ENCODE results near the gene ACYP1.

ACYP1 gene

DNA sequence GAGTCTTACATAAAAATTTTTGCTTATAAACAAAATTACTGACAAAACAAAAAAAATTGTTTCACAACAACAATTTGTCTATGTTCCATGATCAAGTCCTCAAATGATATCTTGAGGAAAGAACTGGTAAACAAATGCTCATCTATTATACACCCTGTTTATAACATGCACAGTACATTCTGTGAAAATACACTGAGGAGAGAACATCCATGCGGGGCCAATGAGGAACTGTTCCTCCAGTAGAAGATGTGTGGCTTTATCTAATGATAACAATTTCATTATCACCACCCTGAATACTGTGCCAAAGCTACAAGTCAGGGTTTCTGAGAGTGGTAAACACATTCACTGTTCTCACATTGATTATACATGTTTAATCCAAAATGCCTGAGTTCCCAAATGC, 23.3 kb downstream of the ACYP1 start:
- DNase-seq (ENCODE audit: low spot score), result no peak

DNA sequence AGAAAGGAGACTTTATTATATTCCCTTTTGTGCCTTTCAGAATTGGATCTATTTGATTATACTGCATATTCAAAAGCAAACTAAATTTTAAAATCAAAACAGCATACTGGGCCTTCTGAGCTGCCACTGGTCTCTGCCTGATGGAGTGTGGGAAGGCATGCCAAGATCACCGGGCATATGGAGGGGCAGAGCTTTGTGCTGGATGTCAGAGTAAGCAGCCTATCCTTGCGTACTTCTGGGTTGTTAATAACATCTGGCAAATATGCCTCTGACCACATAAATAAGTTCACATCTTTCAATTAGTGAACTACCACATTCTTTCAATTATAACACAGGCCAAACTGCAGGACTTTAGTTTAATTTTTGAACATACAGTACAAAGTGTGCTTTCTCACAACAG, 30.9 kb downstream of the ACYP1 start:
- no peak for DNase-seq (ENCODE audit: low spot score)

DNA sequence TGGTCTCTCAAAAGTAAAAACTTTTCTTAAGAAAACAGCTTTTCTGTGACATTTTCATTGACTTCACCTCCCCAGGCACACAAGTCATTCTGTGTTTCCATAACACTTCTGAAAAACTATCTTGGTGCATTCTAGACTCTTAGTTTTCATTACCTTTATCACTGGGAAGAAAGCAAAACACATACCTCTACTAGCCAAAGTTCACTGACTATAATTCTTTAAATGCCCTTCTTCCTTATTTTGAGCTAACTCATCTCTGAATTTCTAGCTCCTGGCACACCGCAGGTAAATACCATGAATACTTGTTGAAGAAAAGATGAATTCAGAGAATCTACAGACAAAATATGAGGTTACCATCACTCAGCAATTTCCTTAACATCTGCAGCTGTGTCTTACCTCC, 33.7 kb downstream of the ACYP1 start:
- DNase-seq (ENCODE audit: low spot score), result no peak

DNA sequence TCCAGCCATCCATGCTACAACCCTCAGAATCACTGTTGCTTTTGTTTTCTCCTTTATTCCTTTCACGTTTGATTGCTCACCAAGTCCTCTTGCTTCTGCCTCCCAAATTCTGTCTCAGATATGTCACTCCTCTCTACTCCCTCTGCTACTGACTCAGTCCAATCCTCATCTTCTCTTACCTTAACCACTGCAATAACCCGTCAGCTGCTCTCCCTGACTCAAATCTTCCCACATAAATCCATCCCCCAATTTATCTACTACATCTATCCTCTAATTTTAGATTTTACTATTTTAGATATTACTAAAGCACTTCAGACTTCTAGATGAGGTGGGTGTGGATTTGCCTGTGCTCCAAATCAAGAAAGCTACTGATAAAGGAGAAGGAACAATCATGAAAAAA, 37.9 kb downstream of the ACYP1 start:
- DNase-seq (ENCODE audit: low spot score), result no peak

DNA sequence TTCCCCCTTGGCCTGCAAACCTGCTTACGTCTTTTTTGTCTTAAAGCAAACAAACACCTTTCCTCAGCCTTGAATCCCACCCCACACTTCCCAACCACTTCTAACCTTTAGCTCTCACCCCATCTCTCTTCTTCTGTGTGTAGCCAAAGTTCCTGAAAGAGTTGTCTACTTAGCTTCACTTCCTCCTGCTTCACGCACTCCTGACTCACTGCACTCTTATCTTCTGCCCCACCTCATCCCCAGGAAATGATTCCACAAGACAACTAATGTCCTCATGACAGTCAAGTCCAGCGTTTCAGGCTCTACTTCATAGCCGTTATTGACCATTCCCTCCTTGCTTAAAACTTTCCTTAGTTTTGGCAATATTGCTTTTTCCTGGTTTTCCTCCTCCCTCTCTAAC, 38.7 kb downstream of the ACYP1 start:
- no peak for DNase-seq (ENCODE audit: low spot score)

DNA sequence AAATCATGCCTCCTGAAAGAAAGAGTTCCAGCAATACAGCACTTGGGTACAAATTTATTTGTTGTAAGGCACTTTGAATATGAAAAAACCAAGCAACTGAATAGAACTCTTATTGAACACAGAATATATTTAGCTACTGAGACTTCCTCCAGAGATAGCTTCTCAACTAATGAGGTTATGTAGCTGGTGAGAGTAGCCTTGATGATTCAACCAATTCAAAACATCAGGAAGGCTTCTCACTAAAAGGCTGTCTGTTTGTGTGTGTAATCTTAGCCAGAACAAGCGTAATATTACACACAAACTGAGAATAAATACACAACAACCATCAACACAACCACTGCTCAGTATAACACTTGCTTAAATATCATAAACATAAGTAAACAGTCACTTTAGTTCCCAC, 40.7 kb downstream of the ACYP1 start:
- no peak for DNase-seq (ENCODE audit: low spot score)

DNA sequence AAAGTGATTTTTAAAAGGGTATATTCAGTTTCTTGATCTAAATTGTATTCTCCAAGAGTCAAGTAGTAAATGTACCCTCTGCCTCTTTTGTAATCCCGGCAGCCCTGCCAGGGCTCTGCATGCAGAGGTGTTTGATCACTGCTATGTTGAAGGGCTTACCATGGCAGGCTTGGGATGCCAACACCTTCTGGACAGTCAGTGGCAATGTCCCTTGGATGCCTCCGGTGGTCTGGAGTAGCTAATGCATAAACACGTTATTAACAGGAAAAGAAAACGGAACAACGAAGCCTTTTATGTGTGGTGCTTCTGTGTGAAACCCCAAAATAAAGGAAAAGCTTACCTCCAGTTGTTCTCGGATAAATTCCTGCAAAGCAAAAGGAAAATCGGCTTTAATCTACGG, 41.2 kb downstream of the ACYP1 start:
- no peak for DNase-seq (ENCODE audit: low spot score)

DNA sequence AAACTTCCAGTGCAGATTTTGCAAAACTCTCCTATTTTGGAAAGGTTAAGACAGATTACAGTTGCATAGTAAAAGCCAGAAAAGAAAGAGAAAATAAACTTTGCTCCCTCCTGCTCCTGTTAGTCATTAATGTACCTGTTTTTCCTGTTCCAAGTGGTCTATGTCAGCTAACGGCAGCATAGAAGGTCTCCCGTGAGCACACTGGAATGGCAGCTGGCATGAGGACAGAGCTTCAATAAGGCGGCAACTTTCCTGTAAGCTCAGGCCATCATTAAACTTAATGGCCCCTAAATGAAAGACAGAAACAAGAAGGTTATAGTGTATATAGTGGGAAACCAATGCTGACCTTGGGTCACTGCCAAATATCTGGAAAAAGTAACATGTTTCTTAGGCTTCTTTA, 45.1 kb downstream of the ACYP1 start:
- DNase-seq (ENCODE audit: low spot score), result no peak

DNA sequence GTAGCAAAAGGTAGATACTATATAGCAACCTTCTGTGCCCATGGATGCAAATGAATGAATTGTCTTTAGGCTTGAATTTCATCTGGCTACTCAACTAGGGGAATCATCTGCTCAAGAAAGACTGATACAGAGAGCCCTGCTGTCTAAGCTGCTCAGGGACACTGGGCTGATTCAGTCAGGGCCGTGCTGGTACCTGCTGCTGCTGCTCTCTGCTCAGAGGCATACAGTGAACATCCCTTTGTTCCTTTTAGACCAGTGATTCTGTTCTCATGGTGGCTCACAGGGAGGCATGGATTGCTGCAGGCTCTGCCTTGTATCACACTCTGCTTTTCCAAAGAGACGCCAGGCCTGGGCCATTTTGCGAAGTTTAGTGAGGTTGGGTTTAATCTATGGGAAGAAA, 47.0 kb downstream of the ACYP1 start:
- peak; percentile 57 for DNase-seq (ENCODE audit: low spot score)

DNA sequence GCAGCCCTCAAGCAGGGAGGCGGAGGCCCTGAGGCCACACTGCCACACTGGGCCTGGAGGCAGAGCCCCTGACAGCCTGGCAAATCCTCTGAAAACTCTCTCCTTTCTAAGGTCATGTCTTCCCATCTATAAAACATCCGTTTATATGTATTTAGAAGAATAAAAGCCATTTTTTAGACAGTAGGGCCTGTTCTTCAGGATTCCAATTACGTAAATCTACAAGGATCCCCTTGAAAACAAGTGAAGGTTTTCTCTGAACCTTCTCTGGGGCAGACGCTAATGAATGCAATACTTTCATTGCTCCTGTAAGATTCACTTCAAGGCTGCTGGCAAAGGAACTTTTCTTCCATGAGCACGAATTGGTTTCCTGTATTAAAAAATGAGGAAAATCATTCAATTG, 48.3 kb downstream of the ACYP1 start:
- DNase-seq (ENCODE audit: low spot score), result no peak

DNA sequence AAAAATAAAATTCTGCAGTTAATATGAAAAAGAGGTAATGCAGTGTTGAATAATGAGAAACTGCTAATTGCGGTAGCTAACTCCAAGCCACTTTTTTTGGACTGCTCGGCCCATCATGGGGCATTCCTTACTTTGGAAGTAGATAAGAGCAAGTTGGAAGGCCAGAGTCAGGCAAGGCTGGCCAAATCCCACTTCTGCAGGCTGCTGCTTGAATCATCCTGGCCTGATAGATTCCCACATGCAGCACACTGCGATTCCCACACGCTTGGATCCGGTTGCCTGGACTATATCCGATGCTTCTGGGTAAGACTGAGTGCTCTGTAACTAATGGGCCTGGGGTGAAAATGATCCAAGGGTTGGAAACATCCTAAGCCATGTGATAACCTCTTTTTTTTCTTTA, 50.5 kb downstream of the ACYP1 start:
- no peak for DNase-seq (ENCODE audit: low spot score)

DNA sequence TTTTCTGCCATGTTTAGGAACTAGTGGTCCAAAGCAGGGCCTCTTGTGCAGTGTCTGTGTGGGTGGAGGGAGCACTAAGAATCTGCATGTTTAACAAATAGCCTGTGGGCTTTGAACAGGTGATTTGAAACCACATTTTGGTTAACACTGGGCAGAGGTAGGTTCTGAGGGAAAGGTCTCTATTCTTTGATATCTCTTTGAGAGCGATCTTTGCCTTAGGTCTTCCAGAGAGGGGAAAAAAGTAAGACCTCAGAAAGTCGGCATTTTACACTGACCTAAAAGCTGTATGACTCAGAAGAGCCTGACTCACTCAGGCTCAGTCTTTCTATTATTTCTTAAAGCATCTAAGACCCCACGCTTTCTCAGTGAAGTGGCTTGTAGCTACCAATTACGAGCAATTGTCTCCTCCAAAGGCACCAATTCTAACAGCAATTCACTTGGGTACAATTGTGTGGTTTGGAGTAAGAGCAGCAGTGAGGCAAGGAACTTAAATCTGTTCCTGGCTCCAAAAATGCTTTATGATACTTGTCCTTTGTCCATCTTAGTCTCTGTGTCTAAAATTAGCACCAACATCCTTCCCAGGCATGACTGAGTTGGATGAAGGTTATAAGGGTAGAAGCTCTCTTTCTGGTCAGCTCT, 52.3 kb downstream of the ACYP1 start:
- DNase-seq (ENCODE audit: low spot score), result no peak

DNA sequence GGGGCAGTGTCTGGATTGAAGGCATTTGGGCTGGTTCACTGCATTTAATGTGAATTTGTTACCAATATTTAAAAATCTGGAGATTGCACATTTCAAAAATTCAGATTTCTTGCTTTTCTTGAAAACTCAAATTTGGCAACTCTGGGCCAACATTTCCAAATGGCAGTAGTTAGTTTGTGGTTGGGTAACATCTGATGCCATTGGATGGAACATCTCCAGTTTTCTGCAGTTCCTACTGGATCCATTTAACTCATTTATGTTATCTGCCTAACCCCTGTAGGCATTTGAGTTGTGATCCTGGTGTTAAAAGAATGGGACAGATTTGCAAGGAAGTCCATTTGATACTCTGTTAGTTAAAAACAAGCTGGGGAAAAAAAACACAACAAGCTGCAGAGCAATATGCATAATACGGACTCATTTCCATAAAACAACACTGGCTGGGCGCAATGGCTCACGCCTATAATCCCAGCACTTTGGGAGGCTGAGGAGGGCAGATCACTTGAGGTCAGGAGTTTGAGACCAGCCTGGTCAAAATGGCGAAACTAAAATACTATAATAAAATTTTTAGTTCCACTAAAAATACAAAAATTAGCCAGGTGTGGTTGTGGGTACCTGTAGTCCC, 53.2 kb downstream of the ACYP1 start:
- no peak for DNase-seq (ENCODE audit: low spot score)

DNA sequence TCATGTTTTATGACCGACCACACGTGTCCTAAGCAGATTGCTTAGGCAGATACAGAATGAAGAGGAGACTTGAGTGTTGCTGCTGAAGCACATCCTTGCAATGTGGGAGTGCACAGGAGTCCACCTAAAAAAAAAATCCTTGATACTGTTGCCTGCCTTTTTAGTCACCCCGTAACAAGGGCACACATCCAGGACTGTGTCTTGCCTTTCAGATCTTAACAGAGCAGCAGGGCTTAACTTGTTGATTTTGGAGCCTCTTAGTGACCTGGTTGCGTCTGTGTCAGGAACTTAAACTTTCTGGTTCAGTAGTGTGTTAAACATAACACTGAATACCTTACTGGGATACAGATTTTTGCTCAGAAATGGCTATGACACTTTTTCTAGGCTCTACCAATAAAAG, 54.6 kb downstream of the ACYP1 start:
- no peak for DNase-seq (ENCODE audit: low spot score)

DNA sequence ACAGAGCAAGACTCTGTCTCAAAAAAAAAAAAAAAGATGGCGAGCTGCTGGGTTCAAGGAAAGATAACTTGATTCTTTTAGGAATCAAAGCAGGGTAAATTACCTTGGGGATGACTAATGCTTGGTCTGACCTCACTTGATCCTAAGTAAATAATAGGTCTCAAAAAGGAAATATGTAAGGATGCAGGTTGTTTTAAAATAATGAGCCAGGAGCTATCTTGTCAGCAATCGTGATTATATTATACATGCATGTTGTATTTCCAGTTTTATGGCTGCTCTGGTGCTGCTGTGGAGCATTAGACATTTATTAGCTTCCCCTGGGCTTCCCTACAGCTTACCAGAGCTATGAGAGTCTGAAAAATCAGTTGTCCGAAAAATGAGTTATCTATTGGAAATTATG, 58.5 kb downstream of the ACYP1 start:
- no peak for DNase-seq (ENCODE audit: low spot score)

DNA sequence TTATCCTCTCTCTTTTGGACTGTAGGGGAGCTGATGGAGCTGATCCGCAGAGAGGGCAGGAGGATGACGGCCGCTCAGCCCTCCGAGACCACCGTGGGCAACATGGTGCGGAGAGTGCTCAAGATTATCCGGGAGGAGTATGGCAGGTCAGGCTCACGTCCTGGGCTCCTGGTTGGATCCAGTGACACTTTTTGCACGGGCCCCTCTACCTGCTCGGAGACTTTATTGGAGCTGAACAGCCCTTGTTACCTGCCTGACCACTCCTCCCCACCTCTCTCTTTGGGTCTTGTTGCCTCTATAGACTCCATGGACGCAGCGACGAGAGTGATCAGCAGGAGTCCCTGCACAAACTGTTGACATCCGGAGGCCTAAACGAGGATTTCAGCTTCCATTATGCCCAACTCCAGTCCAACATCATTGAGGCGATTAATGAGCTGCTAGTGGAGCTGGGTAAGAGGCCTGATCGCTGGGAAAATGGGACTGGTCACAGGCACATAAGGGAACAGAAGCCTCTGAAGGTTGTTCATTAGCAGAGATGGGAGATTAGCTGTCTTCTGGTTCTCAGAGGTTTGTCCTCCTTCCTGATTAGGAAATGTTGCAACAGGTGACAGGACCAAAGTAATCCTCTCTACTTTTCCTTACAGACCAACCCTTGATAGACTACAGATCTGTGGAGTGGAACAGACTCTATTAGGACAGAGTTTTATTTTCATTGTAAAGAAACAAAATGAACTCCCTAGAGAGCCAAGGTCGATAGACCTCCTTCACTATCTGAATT, 60.4 kb downstream of the ACYP1 start:
- no peak for DNase-seq (ENCODE audit: low spot score)

All from globus pallidus (tissue), 1 donor.